GM12878 (cell line): ENCODE measurements around the gene ATXN1.

Experiments
- ATF2 ChIP-seq: IDR thresholded peaks from 2 replicates; pipeline ENCODE4 v1.6.1; 2012; ENCODE audit warnings: low read length, inconsistent platforms
- EZH2 ChIP-seq: IDR thresholded peaks from 2 replicates; pipeline ENCODE4 v1.6.1; 2012; ENCODE audit warnings: low read depth, mild to moderate bottlenecking, control low read depth, inconsistent platforms, low read length, borderline replicate concordance; ENCODE audit not compliant: control insufficient read depth
- FOXM1 ChIP-seq: IDR thresholded peaks from 2 replicates; pipeline ENCODE4 v1.6.1; 2012; ENCODE audit warnings: low read depth, mild to moderate bottlenecking, inconsistent platforms, low read length, moderate library complexity
- HDAC2 ChIP-seq: fragments of 200-600 bp; sonication (generic); IDR thresholded peaks from 2 replicates; pipeline ENCODE4 v1.6.1; 2017
- PAX8 ChIP-seq: fragments of 450-650 bp; IDR thresholded peaks from 2 replicates; pipeline ENCODE4 v1.6.1; 2017; ENCODE audit warnings: mild to moderate bottlenecking, moderate library complexity
- RFX5 ChIP-seq: IDR thresholded peaks from 2 replicates; pipeline ENCODE4 v1.6.1; 2011; ENCODE audit warnings: low read depth, low read length, improper control_type of control experiment
- SMC3 ChIP-seq: IDR thresholded peaks from 2 replicates; pipeline ENCODE4 v1.6.1; 2011; ENCODE audit warnings: low read length, improper control_type of control experiment, borderline replicate concordance
- SP1 ChIP-seq: IDR thresholded peaks from one replicate; pipeline ENCODE4 v1.6.1; 2011; ENCODE audit warnings: low read depth, low read length
- TAF1 ChIP-seq: IDR thresholded peaks from 2 replicates; pipeline ENCODE4 v1.6.1; 2011; ENCODE audit warnings: mild to moderate bottlenecking, low read depth, low read length, borderline replicate concordance
- YY1 ChIP-seq: IDR thresholded peaks from 2 replicates; pipeline ENCODE4 v1.6.1; 2011; ENCODE audit warnings: low read depth, mild to moderate bottlenecking, low read length
- TF ChIP-seq, protein P1 (sequence below), 3 experiments: IDR thresholded peaks in 2 of 3; conservative IDR thresholded peaks in 1 of 3; 2 replicates each; pipeline ENCODE4 v1.5.1; 2011; ENCODE audit warnings: low read depth in 3 of 3, low read length in 3 of 3, mild to moderate bottlenecking in 3 of 3, control low read depth in 2 of 3, moderate library complexity in 2 of 3, inconsistent platforms in 1 of 3, mixed read lengths in 1 of 3; ENCODE audit not compliant: control insufficient read depth in 2 of 3, insufficient read depth in 1 of 3; ENCODE audit errors: extremely low read depth in 1 of 3
- TF ChIP-seq, protein P2 (sequence below): IDR thresholded peaks from 2 replicates; pipeline ENCODE4 v1.6.1; 2011; ENCODE audit warnings: low read depth, mild to moderate bottlenecking, low read length, moderate library complexity, borderline replicate concordance; ENCODE audit errors: extremely low read depth

DNA sequence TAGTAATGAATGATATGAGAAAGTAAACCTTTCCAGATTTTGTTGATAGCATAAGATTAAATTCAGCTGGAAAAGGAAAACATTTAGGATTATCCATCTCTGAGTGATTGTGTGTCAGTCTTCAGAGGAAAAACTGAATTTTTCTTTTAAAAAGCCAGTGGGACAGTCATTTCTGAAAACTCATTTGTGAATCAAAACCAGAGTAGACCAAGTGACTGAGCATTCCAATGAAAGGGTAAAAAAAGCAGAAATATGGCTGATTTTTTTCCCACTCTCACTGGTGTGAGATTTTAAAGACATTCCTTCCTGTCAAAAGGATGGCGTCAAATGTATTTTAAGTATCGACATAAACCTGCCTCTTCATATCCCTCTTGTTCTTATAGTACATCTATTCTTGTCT lies 308.9 kb downstream of the ATXN1 start:
- TF ChIP-seq, protein P1, sequence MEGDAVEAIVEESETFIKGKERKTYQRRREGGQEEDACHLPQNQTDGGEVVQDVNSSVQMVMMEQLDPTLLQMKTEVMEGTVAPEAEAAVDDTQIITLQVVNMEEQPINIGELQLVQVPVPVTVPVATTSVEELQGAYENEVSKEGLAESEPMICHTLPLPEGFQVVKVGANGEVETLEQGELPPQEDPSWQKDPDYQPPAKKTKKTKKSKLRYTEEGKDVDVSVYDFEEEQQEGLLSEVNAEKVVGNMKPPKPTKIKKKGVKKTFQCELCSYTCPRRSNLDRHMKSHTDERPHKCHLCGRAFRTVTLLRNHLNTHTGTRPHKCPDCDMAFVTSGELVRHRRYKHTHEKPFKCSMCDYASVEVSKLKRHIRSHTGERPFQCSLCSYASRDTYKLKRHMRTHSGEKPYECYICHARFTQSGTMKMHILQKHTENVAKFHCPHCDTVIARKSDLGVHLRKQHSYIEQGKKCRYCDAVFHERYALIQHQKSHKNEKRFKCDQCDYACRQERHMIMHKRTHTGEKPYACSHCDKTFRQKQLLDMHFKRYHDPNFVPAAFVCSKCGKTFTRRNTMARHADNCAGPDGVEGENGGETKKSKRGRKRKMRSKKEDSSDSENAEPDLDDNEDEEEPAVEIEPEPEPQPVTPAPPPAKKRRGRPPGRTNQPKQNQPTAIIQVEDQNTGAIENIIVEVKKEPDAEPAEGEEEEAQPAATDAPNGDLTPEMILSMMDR (IDR thresholded peaks at IDR 0.05 in 2 of 3, conservative IDR thresholded peaks at IDR 0.05 in 1 of 3; ENCODE audit: control insufficient read depth in 2 of 3, extremely low read depth in 1 of 3, insufficient read depth in 1 of 3, low read depth in 3 of 3, low read length in 3 of 3) = no peak
- TF ChIP-seq ATF2 (peak; percentile 60; the same call in 1 of the 2 replicates), PAX8 (no peak), SP1 (no peak), YY1 (no peak), FOXM1 (0 out of 2 replicates have a peak, but pooled peaks have one; percentile 32), HDAC2 (no peak), RFX5 (no peak), EZH2 (no peak), SMC3 (no peak), TAF1 (no peak)
- TF ChIP-seq, protein P2, sequence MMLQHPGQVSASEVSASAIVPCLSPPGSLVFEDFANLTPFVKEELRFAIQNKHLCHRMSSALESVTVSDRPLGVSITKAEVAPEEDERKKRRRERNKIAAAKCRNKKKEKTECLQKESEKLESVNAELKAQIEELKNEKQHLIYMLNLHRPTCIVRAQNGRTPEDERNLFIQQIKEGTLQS = no peak
